Tibial artery (tissue), 4 donors: ENCODE data around the gene MRPS27.

Experiments
- DNase-seq, 2 donors: peaks; one replicate each; pipeline ENCODE4 v3.0.0-alpha.2; 2019
- H3K27ac ChIP-seq, 2 donors: fragments of 200-600 bp; sonication (generic) in 1 of 2; 1 replicate in 1 of 2; 2 replicates in 1 of 2; pipeline ENCODE4 v1.5.1; 2018 to 2019; ENCODE audit warnings: mild to moderate bottlenecking in 1 of 2
- H3K27me3 ChIP-seq, 2 donors: fragments of 200-600 bp; sonication (generic) in 1 of 2; one replicate each; pipeline versions ENCODE4 v1.5.1 to v1.6.0; 2016 to 2019
- H3K36me3 ChIP-seq, 3 donors: fragments of 200-600 bp; sonication (generic) in 2 of 3; one replicate each; pipeline ENCODE4 v1.5.1; 2016 to 2019; ENCODE audit warnings: mild to moderate bottlenecking in 2 of 3
- H3K4me1 ChIP-seq, 4 donors: fragments of 200-600 bp; sonication (generic) in 2 of 4; 1 replicate in 3 of 4; 2 replicates in 1 of 4; pipeline ENCODE4 v1.5.1; 2016 to 2019
- H3K4me3 ChIP-seq, 2 donors: fragments of 200-600 bp; sonication (generic) in 1 of 2; 1 replicate in 1 of 2; 2 replicates in 1 of 2; pipeline ENCODE4 v1.5.1; 2018 to 2019; ENCODE audit warnings: mild to moderate bottlenecking in 2 of 2
- H3K9me3 ChIP-seq, 3 donors: fragments of 200-600 bp; sonication (generic) in 1 of 3; one replicate each; pipeline ENCODE4 v1.5.1; 2016 to 2019
- intact Hi-C: fragments of 100-400 bp; cut with DNase I; formaldehyde crosslinking; loops from one replicate; pipeline ENCODE4 v1.15.0; 2023; ENCODE audit warnings: low total_unique reads
- TF ChIP-seq, protein P1 (sequence below), 2 experiments: fragments of 200-600 bp in 1 of 2; fragments of 450-650 bp in 1 of 2; IDR thresholded peaks; one replicate each; pipeline ENCODE4 v1.5.1; 2017 to 2019; ENCODE audit warnings: antibody characterized with exemption in 2 of 2, mild to moderate bottlenecking in 1 of 2, moderate library complexity in 1 of 2

MRPS27 gene

DNA sequence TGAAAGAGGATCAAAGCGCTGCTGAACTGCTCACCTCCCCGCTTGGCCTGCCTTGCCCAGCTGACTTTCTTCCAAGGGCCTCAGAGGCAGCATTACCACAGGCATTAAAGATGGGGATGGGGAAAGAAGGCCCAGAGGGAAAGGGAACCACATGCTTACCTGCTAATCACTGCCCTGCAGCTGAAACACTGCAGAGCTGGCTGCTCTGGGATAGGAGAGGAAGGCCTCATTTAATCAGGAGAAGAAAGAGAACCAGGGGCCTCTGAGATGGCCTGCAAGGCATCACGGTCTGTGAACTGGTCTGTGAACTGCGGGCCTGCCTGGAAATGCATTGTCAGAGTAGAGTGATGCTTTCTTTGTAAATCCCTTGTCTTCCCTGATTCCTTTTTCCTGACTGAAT lies 44.9 kb upstream of the MRPS27 start:
- TF ChIP-seq, protein P1, sequence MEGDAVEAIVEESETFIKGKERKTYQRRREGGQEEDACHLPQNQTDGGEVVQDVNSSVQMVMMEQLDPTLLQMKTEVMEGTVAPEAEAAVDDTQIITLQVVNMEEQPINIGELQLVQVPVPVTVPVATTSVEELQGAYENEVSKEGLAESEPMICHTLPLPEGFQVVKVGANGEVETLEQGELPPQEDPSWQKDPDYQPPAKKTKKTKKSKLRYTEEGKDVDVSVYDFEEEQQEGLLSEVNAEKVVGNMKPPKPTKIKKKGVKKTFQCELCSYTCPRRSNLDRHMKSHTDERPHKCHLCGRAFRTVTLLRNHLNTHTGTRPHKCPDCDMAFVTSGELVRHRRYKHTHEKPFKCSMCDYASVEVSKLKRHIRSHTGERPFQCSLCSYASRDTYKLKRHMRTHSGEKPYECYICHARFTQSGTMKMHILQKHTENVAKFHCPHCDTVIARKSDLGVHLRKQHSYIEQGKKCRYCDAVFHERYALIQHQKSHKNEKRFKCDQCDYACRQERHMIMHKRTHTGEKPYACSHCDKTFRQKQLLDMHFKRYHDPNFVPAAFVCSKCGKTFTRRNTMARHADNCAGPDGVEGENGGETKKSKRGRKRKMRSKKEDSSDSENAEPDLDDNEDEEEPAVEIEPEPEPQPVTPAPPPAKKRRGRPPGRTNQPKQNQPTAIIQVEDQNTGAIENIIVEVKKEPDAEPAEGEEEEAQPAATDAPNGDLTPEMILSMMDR (IDR thresholded peaks at IDR 0.05) = no peak
- Histone ChIP-seq H3K4me1 (peaks cover 0 to 32% (median 9%) of the 10 kb centered on the region in 4 donors), H3K4me3 (no peak overlapping the region), H3K9me3 (no peaks in the 10 kb centered on the region), H3K36me3 (peaks cover 13 to 23% (median 18%) of the 10 kb centered on the region in 3 donors), H3K27ac (no peak overlapping the region), H3K27me3 (no peaks in the 10 kb centered on the region)
- intact Hi-C loops = loop anchor here (2.0 kb wide), 1 partner anchor 160 kb away; no protein-coding TSS in a partner anchor
- DNase-seq = no peak

DNA sequence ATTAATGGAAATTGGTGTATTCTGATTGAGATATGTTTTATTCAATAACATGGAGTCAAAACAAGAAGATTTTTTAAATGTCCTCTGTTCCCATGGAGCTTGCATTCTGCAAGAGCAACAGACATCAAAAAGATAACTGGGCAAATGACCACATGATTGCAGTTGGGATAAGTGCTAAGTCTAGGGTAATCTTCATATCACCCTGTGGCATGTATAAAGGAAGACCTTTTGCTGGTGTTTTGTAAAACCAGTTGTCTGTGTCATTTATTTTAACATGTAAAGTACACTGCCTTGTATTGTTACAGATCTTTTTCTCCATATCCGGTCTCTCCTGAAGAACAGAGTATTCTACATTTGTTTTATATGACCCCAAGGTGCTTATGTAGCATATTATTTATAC lies 44.1 kb upstream of the MRPS27 start:
- no peaks in the 10 kb centered on the region for H3K9me3 ChIP-seq
- peaks cover 0 to 24% (median 9%) of the 10 kb centered on the region in 4 donors for H3K4me1 ChIP-seq
- peaks cover 19 to 31% (median 20%) of the 10 kb centered on the region in 3 donors for H3K36me3 ChIP-seq
- intact Hi-C loops = loop anchor here (2.0 kb wide), 1 partner anchor 161 kb away; no protein-coding TSS in a partner anchor
- TF ChIP-seq, protein P1 (IDR thresholded peaks at IDR 0.05) = no peak
- no peak overlapping the region for H3K4me3 ChIP-seq
- no peak overlapping the region for H3K27ac ChIP-seq
- no peak for DNase-seq
- no peaks in the 10 kb centered on the region for H3K27me3 ChIP-seq

DNA sequence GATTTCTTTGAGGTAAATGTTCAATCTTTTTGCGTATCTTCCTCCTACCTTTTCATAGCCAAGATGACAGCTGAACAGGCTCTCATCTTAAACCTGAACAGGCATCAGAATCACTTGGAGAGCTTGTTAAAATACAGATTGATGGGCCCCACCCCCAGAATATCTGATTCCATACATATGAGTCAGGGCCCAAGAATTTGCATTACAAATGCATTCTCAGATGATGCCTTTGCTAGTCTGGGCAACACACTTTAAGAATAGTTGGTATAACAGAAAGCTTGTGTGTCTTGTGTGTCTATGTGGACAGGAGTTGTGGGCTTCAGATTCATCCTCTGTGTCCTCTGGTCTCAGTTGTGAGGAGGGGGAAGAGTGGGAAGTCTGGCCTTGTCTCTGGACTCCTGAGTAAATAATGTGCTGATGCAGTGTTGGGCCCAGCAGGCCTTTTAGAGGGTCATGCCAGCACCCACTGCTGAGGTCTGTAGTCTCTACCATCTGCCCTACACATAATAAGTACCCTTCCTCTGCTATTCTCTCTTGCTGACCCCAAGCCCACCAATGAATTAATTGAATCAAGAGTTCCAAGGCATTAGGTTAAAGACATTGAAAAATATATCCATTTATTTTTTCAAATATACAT lies 43.2 kb upstream of the MRPS27 start:
- TF ChIP-seq, protein P1 (IDR thresholded peaks at IDR 0.05) = no peak
- H3K27me3 ChIP-seq = no peaks in the 10 kb centered on the region
- H3K4me1 ChIP-seq = peaks cover 0 to 16% (median 7%) of the 10 kb centered on the region in 4 donors
- H3K36me3 ChIP-seq = peaks cover 24 to 40% (median 29%) of the 10 kb centered on the region in 3 donors
- no peaks in the 10 kb centered on the region for H3K9me3 ChIP-seq
- intact Hi-C loops = no loop called here
- DNase-seq = no peak
- no peak overlapping the region for H3K27ac ChIP-seq
- H3K4me3 ChIP-seq = no peak overlapping the region

DNA sequence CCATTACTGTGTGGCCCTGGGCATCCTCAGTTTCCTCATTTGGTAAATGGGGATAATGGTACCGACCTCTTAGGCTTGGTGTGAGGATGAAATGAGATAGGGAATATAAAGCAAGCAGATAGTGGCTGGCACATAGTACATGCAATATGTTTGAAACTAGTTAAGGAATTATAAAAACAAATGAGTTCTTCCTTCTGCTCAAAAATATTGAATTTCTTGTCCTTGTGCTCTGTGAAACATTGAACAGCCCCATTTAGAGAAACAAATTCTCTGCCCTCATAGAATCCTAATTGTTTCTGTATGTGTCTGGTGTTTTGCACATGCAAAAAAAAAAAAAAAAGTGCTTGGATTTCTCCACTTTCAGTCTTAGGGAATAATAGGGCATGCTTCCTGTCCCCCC lies 39.8 kb upstream of the MRPS27 start:
- Histone ChIP-seq H3K27me3 (no peaks in the 10 kb centered on the region), H3K9me3 (no peaks in the 10 kb centered on the region), H3K27ac (no peak overlapping the region), H3K4me3 (no peak overlapping the region), H3K4me1 (no peaks in the 10 kb centered on the region), H3K36me3 (peaks cover 26 to 44% (median 33%) of the 10 kb centered on the region in 3 donors)
- intact Hi-C loops = no loop called here
- DNase-seq = no peak
- TF ChIP-seq, protein P1 (IDR thresholded peaks at IDR 0.05) = no peak

DNA sequence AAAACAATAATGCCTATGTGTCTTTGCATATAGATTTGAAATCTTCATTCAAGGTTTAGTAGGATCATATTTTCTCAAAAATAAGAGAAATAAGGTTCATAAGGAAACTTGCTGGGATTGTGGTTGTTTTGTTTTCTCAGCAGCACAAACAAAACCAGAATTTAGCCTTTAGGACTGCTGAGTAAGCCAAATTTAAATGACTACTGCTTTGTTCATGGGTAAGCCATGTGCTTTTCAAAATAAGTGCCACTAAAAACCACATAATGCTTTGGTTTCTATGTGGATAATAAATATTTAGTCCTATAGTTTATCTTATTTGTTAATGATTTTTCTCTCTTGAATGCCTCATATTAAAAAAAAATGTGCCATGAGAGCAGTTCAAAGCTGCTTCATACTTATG lies 38.9 kb upstream of the MRPS27 start:
- TF ChIP-seq, protein P1 (IDR thresholded peaks at IDR 0.05) = no peak
- no peak overlapping the region for H3K27ac ChIP-seq
- H3K9me3 ChIP-seq = no peaks in the 10 kb centered on the region
- no peaks in the 10 kb centered on the region for H3K27me3 ChIP-seq
- no peak for DNase-seq
- no peak overlapping the region for H3K4me3 ChIP-seq
- intact Hi-C loops = no loop called here
- H3K36me3 ChIP-seq = peaks cover 26 to 44% (median 33%) of the 10 kb centered on the region in 3 donors
- no peaks in the 10 kb centered on the region for H3K4me1 ChIP-seq
